ENCODE measurements around the gene TCEA2. TPM values are rescaled to one million over a fixed set of nuclear protein-coding genes. Genes with fewer than 3 reads are reported as not detected.

Gene TCEA2
- total and polyA plus RNA-seq, 2 of the 13 experiments (the other 11 are each of a cell fraction or from before 2014, with no cell fraction given): 28.1 to 33.7 TPM

- peak; percentile 62; the same call in 1 of the 2 replicates for TF ChIP-seq THAP8 (CRISPR knock-in tag; IDR thresholded peaks at IDR 0.05; ENCODE audit: borderline replicate concordance)
- no peak for TF ChIP-seq ZFP1 (CRISPR knock-in tag; IDR thresholded peaks at IDR 0.05)
- no peak; the same call in 1 of the 2 replicates for TF ChIP-seq ZNF3 (CRISPR knock-in tag; IDR thresholded peaks at IDR 0.05)
- TF ChIP-seq ZNF430 (CRISPR knock-in tag; IDR thresholded peaks at IDR 0.05): peak; percentile 78
- TF ChIP-seq NR3C1 (CRISPR knock-in tag; IDR thresholded peaks at IDR 0.05): no peak
- no peak for TF ChIP-seq SKIL (CRISPR knock-in tag; IDR thresholded peaks at IDR 0.05; ENCODE audit: borderline replicate concordance)
- TF ChIP-seq TP53 (CRISPR knock-in tag; conservative IDR thresholded peaks at IDR 0.05): 0 out of 2 replicates have a peak, but pooled peaks have one; percentile 30
- TF ChIP-seq ZBTB4 (CRISPR knock-in tag; IDR thresholded peaks at IDR 0.05; ENCODE audit: borderline replicate concordance): peak; percentile 28
- no peak for TF ChIP-seq RFXAP (CRISPR knock-in tag; IDR thresholded peaks at IDR 0.05; ENCODE audit: borderline replicate concordance)
- TF ChIP-seq HNRNPH1 (optimal IDR thresholded peaks at IDR 0.05; ENCODE audit: low read depth, low read length): no peak
- TF ChIP-seq NCOA2 (CRISPR knock-in tag; IDR thresholded peaks at IDR 0.05): peak; percentile 63; the same call in 1 of the 2 replicates
- no peak; the same call in 1 of the 2 replicates for TF ChIP-seq ZNF629 (CRISPR knock-in tag; conservative IDR thresholded peaks at IDR 0.05)
- TF ChIP-seq IKZF5 (CRISPR knock-in tag; IDR thresholded peaks at IDR 0.05): peak; percentile 62; the same call in 1 of the 2 replicates
- no peak for TF ChIP-seq ATF5 (CRISPR knock-in tag; IDR thresholded peaks at IDR 0.05; ENCODE audit: low read depth)
- no peak for TF ChIP-seq REL (CRISPR knock-in tag; conservative IDR thresholded peaks at IDR 0.05)
- TF ChIP-seq ZNF383 (CRISPR knock-in tag; IDR thresholded peaks at IDR 0.05; ENCODE audit: borderline replicate concordance): no peak; the same call in 1 of the 2 replicates
- no peak for TF ChIP-seq KDM3A (CRISPR knock-in tag; IDR thresholded peaks at IDR 0.05; ENCODE audit: low read depth)
- no peak for TF ChIP-seq MIXL1 (CRISPR knock-in tag; IDR thresholded peaks at IDR 0.05)
- 0 out of 2 replicates have a peak, but pooled peaks have one; percentile 3 for TF ChIP-seq SMAD9 (CRISPR knock-in tag; IDR thresholded peaks at IDR 0.05)
- TF ChIP-seq ISL2 (CRISPR knock-in tag; IDR thresholded peaks at IDR 0.05): peak; percentile 45
- no peak for TF ChIP-seq CENPX (CRISPR knock-in tag; IDR thresholded peaks at IDR 0.05)
- TF ChIP-seq TCF7 (IDR thresholded peaks at IDR 0.05; ENCODE audit: low read depth): no peak
These were observed 21.8 kb upstream of the TCEA2 start (continued) for GRCh38 chr20:64041040-64041780.
